SKM-1 treated with dmso at 0.1 percent for 144 hours (cell line): Measurements from ENCODE around the gene IPPK.

Experiments used
- DNase-seq: peaks from one replicate; lab custom pipeline; 2025; ENCODE audit not compliant: unreplicated experiment; lab: John Stamatoyannopoulos, UW

Gene IPPK

GRCh38 chr9:92686954-92687353, 17.0 kb upstream of the IPPK start:
- peak; percentile 1 for DNase-seq

- no peak for DNase-seq
Observed at GRCh38 chr9:92685022-92685421, 15.1 kb upstream of the IPPK start.

- DNase-seq: no peak
Observed at GRCh38 chr9:92682269-92682668, 12.3 kb upstream of the IPPK start.

GRCh38 chr9:92680166-92681119, 10.5 kb upstream of the IPPK start:
- DNase-seq: no peak

- no peak for DNase-seq
Observed at GRCh38 chr9:92679413-92680165, 9.7 kb upstream of the IPPK start.

- no peak for DNase-seq
Observed at GRCh38 chr9:92671323-92671722, 1.4 kb upstream of the IPPK start.

GRCh38 chr9:92669527-92669889, 423 bp downstream of the IPPK start:
- DNase-seq: no peak

GRCh38 chr9:92668746-92669526, 995 bp downstream of the IPPK start:
- DNase-seq: no peak

- no peak for DNase-seq
Observed at GRCh38 chr9:92666912-92667532, 2.9 kb downstream of the IPPK start.

GRCh38 chr9:92666236-92666635, 3.7 kb downstream of the IPPK start:
- no peak for DNase-seq

- DNase-seq: no peak
Observed at GRCh38 chr9:92665836-92666235, 4.1 kb downstream of the IPPK start.

- no peak for DNase-seq
Observed at GRCh38 chr9:92664394-92665152, 5.4 kb downstream of the IPPK start.

GRCh38 chr9:92663951-92664350, 6.0 kb downstream of the IPPK start:
- DNase-seq: no peak

GRCh38 chr9:92663126-92663525, 6.8 kb downstream of the IPPK start:
- DNase-seq: no peak

GRCh38 chr9:92661743-92662142, 8.2 kb downstream of the IPPK start:
- no peak for DNase-seq

- no peak for DNase-seq
Observed at GRCh38 chr9:92661127-92661526, 8.8 kb downstream of the IPPK start.

- DNase-seq: no peak
Observed at GRCh38 chr9:92660266-92660665, 9.7 kb downstream of the IPPK start.

- no peak for DNase-seq
Observed at GRCh38 chr9:92659601-92660000, 10.3 kb downstream of the IPPK start.

- DNase-seq: no peak
Observed at GRCh38 chr9:92658611-92659010, 11.3 kb downstream of the IPPK start.

GRCh38 chr9:92658176-92658575, 11.8 kb downstream of the IPPK start:
- DNase-seq: no peak
